BJ (cell line): ENCODE measurements around the gene KIF4B. TPM values are rescaled to one million over a fixed set of nuclear protein-coding genes. Genes with fewer than 3 reads are reported as not detected.
"Not testable (repeated sequence)": the region's sequence is repeated elsewhere in the genome, so short reads cannot be mapped to it uniquely, and the experiment has no call there.

Source experiments
- CTCF ChIA-PET: fragments of 350-600 bp; formaldehyde crosslinking; extraction: SDS; loops from one replicate; lab custom pipeline; 2021; ENCODE audit warnings: antibody characterized with exemption, inconsistent platforms; lab: Yijun Ruan, JAX
- POLR2A ChIA-PET: fragments of 300-600 bp; sonication (Branson Sonifier 250); formaldehyde crosslinking; extraction: SDS; loops from one replicate; lab custom pipeline; 2021; ENCODE audit warnings: antibody characterized with exemption; lab: Charles Lee
- DNase-seq: peaks from one replicate; pipeline ENCODE4 v3.0.0-alpha.2; 2011; ENCODE audit warnings: low read depth
- H3K27me3 ChIP-seq: 2 replicates; pipeline ENCODE4 v1.6.0; 2011; ENCODE audit warnings: low read length; ENCODE audit not compliant: control insufficient read depth, insufficient read depth
- H3K36me3 ChIP-seq: 2 replicates; pipeline ENCODE4 v1.5.1; 2011; ENCODE audit warnings: low read length; ENCODE audit not compliant: control insufficient read depth, insufficient read depth
- H3K4me3 ChIP-seq: 2 replicates; pipeline ENCODE4 v1.5.1; 2011; ENCODE audit warnings: low read depth, mild to moderate bottlenecking, control low read depth, low read length
- CTCF ChIP-seq: IDR thresholded peaks from 2 replicates; pipeline ENCODE4 v1.5.1; 2011; ENCODE audit warnings: low read depth, mild to moderate bottlenecking, control low read depth, inconsistent platforms, low read length, moderate library complexity; ENCODE audit not compliant: insufficient read depth
- polyA plus RNA-seq: library from polyadenylated mRNA; depleted of rRNA; stranded (reverse); fragments of >200 nt; gene quantifications from 2 replicates; pipeline ENCODE4 v1.2.3, GENCODE V29; 2011

Gene KIF4B
- polyA plus RNA-seq, 1 experiment = not detected

GRCh38 chr5:155027993-155028629 is 14.6 kb downstream of the KIF4B start:
- no peak for TF ChIP-seq CTCF
- H3K27me3 ChIP-seq = no peaks in the 10 kb centered on the region
- no peaks in the 10 kb centered on the region for H3K36me3 ChIP-seq
- ChIA-PET POLR2A (no interaction called here), CTCF (no interaction called here)
- no peak for DNase-seq
- H3K4me3 ChIP-seq = no peak overlapping the region

GRCh38 chr5:155029240-155029639 is 15.7 kb downstream of the KIF4B start:
- no peaks in the 10 kb centered on the region for H3K36me3 ChIP-seq
- ChIA-PET CTCF (no interaction called here), POLR2A (no interaction called here)
- no peak for DNase-seq
- H3K4me3 ChIP-seq = no peak overlapping the region
- TF ChIP-seq CTCF = no peak
- H3K27me3 ChIP-seq = no peaks in the 10 kb centered on the region

GRCh38 chr5:155034145-155034744 is 20.7 kb downstream of the KIF4B start:
- H3K27me3 ChIP-seq, DNase-seq, H3K4me3 ChIP-seq, CTCF ChIA-PET, POLR2A ChIA-PET, H3K36me3 ChIP-seq: not testable (repeated sequence)

- CTCF ChIA-PET, POLR2A ChIA-PET, H3K27me3 ChIP-seq, H3K4me3 ChIP-seq, DNase-seq, H3K36me3 ChIP-seq: not testable (repeated sequence)
These were observed 21.5 kb downstream of the KIF4B start for GRCh38 chr5:155035087-155035486.

GRCh38 chr5:155040984-155041653 is 27.6 kb downstream of the KIF4B start:
- CTCF ChIA-PET = interaction anchor here (0.8 kb wide), 1 partner anchor 1226 kb away, joined by 4 read pairs; no protein-coding TSS in a partner anchor
- no peaks in the 10 kb centered on the region for H3K27me3 ChIP-seq
- POLR2A ChIA-PET = no interaction called here

More at GRCh38 chr5:155040984-155041653, 27.6 kb downstream of the KIF4B start:
- TF ChIP-seq CTCF = no peak
- no peak for DNase-seq
- no peaks in the 10 kb centered on the region for H3K36me3 ChIP-seq
- no peak overlapping the region for H3K4me3 ChIP-seq
